GM23338 (cell line): Measurements from ENCODE around the gene HSD3B7. TPM values are rescaled to one million over a fixed set of nuclear protein-coding genes. Genes with fewer than 3 reads are reported as not detected.

Experiments
- ATAC-seq: fragments of 200-7000 bp; cut with Tn5 transposase; 3 replicates; pipeline ENCODE4 v1.9.1; 2020
- DNase-seq: peaks from one replicate; pipeline ENCODE4 v3.0.0-alpha.2; 2015; ENCODE audit warnings: low spot score
- H2AFZ ChIP-seq: fragments of 200-600 bp; sonication (generic); 2 replicates; pipeline ENCODE4 v1.8.0; 2016; ENCODE audit warnings: antibody characterized with exemption, mild to moderate bottlenecking, moderate library complexity
- H3F3A ChIP-seq: fragments of 200-600 bp; sonication (generic); replicated peaks from 2 replicates; pipeline ENCODE4 v1.8.0; 2017; ENCODE audit warnings: antibody characterized with exemption, mixed run types, low read depth
- H3K27ac ChIP-seq: fragments of 200-600 bp; sonication (generic); 2 replicates; pipeline ENCODE4 v1.6.1; 2016; ENCODE audit warnings: low read depth
- H3K27me3 ChIP-seq: fragments of 200-600 bp; sonication (generic); 2 replicates; pipeline ENCODE4 v1.8.0; 2016; ENCODE audit warnings: mild to moderate bottlenecking, mixed run types, moderate library complexity; ENCODE audit not compliant: insufficient read depth
- H3K36me3 ChIP-seq: fragments of 200-600 bp; sonication (generic); 2 replicates; pipeline ENCODE4 v1.8.0; 2016; ENCODE audit warnings: mild to moderate bottlenecking; ENCODE audit not compliant: insufficient read depth
- H3K4me1 ChIP-seq: fragments of 200-600 bp; sonication (generic); 2 replicates; pipeline ENCODE4 v1.8.0; 2016; ENCODE audit warnings: mild to moderate bottlenecking, moderate library complexity; ENCODE audit not compliant: insufficient read depth
- H3K4me2 ChIP-seq: fragments of 200-600 bp; sonication (generic); 2 replicates; pipeline ENCODE4 v1.7.1; 2017; ENCODE audit warnings: mixed run types
- H3K4me3 ChIP-seq: fragments of 200-600 bp; sonication (generic); 2 replicates; pipeline ENCODE4 v1.6.1; 2016; ENCODE audit warnings: mixed run types
- H3K79me2 ChIP-seq: fragments of 200-600 bp; sonication (generic); replicated peaks from 2 replicates; pipeline ENCODE4 v1.8.0; 2017; ENCODE audit warnings: mild to moderate bottlenecking; ENCODE audit not compliant: insufficient read depth
- H3K9me2 ChIP-seq: fragments of 200-600 bp; sonication (generic); 2 replicates; pipeline ENCODE4 v1.8.0; 2017; ENCODE audit not compliant: insufficient read depth
- H4K20me1 ChIP-seq: fragments of 200-600 bp; sonication (generic); replicated peaks from 2 replicates; pipeline ENCODE4 v1.8.0; 2017; ENCODE audit warnings: mild to moderate bottlenecking; ENCODE audit not compliant: insufficient read depth
- H3K27ac Mint-ChIP-seq: 2 replicates; pipeline ENCODE4 v1.8.0; 2020; ENCODE audit warnings: inconsistent platforms, mild to moderate bottlenecking, moderate library complexity, mixed read lengths
- H3K27me3 Mint-ChIP-seq: 3 replicates; pipeline ENCODE4 v1.8.0; 2022; ENCODE audit warnings: low read depth, mild to moderate bottlenecking, moderate library complexity, mixed read lengths, inconsistent platforms; ENCODE audit not compliant: insufficient read depth, poor library complexity
- H3K36me3 Mint-ChIP-seq: 3 replicates; pipeline ENCODE4 v1.8.0; 2021; ENCODE audit warnings: low read depth, mild to moderate bottlenecking, inconsistent platforms, moderate library complexity, mixed read lengths
- H3K4me1 Mint-ChIP-seq: 3 replicates; pipeline ENCODE4 v1.8.0; 2020; ENCODE audit warnings: mild to moderate bottlenecking, inconsistent platforms, mixed read lengths
- H3K4me3 Mint-ChIP-seq: 3 replicates; pipeline ENCODE4 v1.8.0; 2021; ENCODE audit warnings: moderate library complexity, mild to moderate bottlenecking, inconsistent platforms, mixed read lengths
- H3K9me3 Mint-ChIP-seq: 3 replicates; pipeline ENCODE4 v1.8.0; 2020; ENCODE audit warnings: moderate library complexity, mild to moderate bottlenecking, inconsistent platforms, mixed read lengths
- CREB1 ChIP-seq: fragments of 250-450 bp; sonication (Bioruptor Pico); IDR thresholded peaks from 2 replicates; pipeline ENCODE4 v1.5.0; 2020; ENCODE audit warnings: low read depth, mild to moderate bottlenecking, moderate library complexity
- JUNB ChIP-seq: IDR thresholded peaks from one replicate; pipeline ENCODE4 v1.6.1; 2016; ENCODE audit warnings: antibody characterized with exemption; ENCODE audit not compliant: unreplicated experiment
- NANOG ChIP-seq: IDR thresholded peaks from 2 replicates; pipeline ENCODE4 v1.6.1; 2016; ENCODE audit warnings: antibody characterized with exemption, borderline replicate concordance
- POLR2AphosphoS5 ChIP-seq: IDR thresholded peaks from 2 replicates; pipeline ENCODE4 v1.6.1; 2016; ENCODE audit warnings: antibody characterized with exemption, low read depth
- ZNF331 ChIP-seq: fragments of 250-450 bp; sonication (Bioruptor Pico); IDR thresholded peaks from 2 replicates; pipeline ENCODE4 v1.5.0; 2020; ENCODE audit warnings: low read depth, mild to moderate bottlenecking, moderate library complexity
- ZNF462 ChIP-seq: fragments of 250-450 bp; sonication (Bioruptor Pico); IDR thresholded peaks from 2 replicates; pipeline ENCODE4 v1.5.0; 2020; ENCODE audit warnings: mild to moderate bottlenecking, moderate library complexity
- polyA plus RNA-seq: library from polyadenylated mRNA; unstranded; fragments of >200 nt; fragmentation: Nextera tagmentation; extraction: Ambion mirVana; gene quantifications from 2 replicates; pipeline ENCODE4 v1.2.1, GENCODE V29; 2016
- total RNA-seq: library from RNA; depleted of rRNA; stranded (reverse); fragments of >200 nt; shearing (Covaris generic); gene quantifications from 2 replicates; pipeline ENCODE4 v1.2.3, GENCODE V29; 2014
- TF ChIP-seq, protein P1 (sequence below), 2 experiments: fragments of 200-600 bp in 1 of 2; sonication (generic) in 1 of 2; conservative IDR thresholded peaks; 2 replicates each; pipeline versions ENCODE4 v1.5.1 to v1.6.1; 2016 to 2017; ENCODE audit warnings: antibody characterized with exemption in 2 of 2, low read depth in 2 of 2, mild to moderate bottlenecking in 2 of 2, moderate library complexity in 1 of 2

HSD3B7 gene
- total and polyA plus RNA-seq, 2 experiments from 2014 or later, result 4.3 to 12.2 TPM

DNA sequence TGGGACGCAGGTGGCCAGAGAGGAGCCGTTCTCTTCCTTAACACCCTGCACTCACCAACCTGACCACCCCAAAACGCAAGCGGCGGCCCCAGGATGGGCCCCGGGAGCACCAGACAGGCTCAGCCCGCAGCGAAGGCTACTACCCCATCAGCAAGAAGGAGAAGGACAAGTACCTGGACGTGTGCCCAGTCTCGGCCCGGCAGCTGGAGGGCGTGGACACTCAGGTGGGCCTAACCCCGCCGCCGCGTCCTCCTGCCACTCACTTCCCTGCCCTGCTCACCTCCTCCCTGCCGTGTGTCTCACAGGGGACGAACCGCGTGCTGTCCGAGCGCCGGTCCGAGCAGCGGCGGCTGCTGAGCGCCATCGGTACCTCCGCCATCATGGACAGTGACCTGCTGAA lies 4.6 kb upstream of the HSD3B7 start:
- Histone ChIP-seq H3K27ac (no peak overlapping the region), H3F3A (peaks cover 10% of the 10 kb centered on the region), H3K4me1 (no peaks in the 10 kb centered on the region), H4K20me1 (peaks cover 16% of the 10 kb centered on the region), H3K4me3 (no peak overlapping the region), H3K27me3 (no peaks in the 10 kb centered on the region), H3K4me2 (no peak overlapping the region), H3K79me2 (no peaks in the 10 kb centered on the region), H3K36me3 (peaks cover 9% of the 10 kb centered on the region; the same call in 1 of the 2 replicates), H2AFZ (no peak overlapping the region), H3K9me2 (no peaks in the 10 kb centered on the region)
- no peak for ATAC-seq
- Mint-ChIP-seq H3K27me3 (peaks cover 16% of the 10 kb centered on the region), H3K36me3 (peaks cover 54% of the 10 kb centered on the region), H3K4me1 (peaks cover 2% of the 10 kb centered on the region; the same call in 2 of the 3 replicates), H3K4me3 (no peak overlapping the region), H3K27ac (no peak overlapping the region), H3K9me3 (peaks cover 2% of the 10 kb centered on the region; the same call in 1 of the 3 replicates)
- no peak for DNase-seq
- no peak for TF ChIP-seq ZNF462 (CRISPR knock-in tag)

DNA sequence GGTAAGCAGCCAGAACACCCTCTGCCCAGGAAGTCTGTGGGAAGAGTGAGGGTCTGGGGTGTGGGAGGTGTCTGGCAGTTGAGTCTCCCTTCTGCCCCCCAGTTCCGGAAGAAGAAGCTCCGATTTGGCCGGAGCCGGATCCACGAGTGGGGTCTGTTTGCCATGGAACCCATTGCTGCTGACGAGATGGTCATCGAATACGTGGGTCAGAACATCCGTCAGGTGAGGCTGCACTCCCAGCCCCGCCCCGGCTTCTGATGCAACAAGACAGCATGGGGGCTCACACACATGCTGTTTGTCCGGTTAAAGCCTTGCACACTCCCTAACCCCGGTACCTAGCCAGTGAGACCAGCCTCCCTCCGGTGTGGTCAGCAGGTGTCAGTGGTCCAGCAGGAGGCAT lies 4.0 kb upstream of the HSD3B7 start:
- H3K4me1 Mint-ChIP-seq, result peaks cover 2% of the 10 kb centered on the region; the same call in 2 of the 3 replicates
- no peak for TF ChIP-seq CREB1 (CRISPR knock-in tag)
- TF ChIP-seq JUNB, result no peak
- TF ChIP-seq, protein P1, sequence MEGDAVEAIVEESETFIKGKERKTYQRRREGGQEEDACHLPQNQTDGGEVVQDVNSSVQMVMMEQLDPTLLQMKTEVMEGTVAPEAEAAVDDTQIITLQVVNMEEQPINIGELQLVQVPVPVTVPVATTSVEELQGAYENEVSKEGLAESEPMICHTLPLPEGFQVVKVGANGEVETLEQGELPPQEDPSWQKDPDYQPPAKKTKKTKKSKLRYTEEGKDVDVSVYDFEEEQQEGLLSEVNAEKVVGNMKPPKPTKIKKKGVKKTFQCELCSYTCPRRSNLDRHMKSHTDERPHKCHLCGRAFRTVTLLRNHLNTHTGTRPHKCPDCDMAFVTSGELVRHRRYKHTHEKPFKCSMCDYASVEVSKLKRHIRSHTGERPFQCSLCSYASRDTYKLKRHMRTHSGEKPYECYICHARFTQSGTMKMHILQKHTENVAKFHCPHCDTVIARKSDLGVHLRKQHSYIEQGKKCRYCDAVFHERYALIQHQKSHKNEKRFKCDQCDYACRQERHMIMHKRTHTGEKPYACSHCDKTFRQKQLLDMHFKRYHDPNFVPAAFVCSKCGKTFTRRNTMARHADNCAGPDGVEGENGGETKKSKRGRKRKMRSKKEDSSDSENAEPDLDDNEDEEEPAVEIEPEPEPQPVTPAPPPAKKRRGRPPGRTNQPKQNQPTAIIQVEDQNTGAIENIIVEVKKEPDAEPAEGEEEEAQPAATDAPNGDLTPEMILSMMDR (conservative IDR thresholded peaks at IDR 0.05; ENCODE audit: low read depth in 2 of 2), result no peak
- TF ChIP-seq NANOG, result no peak
- no peak for TF ChIP-seq POLR2AphosphoS5
- TF ChIP-seq ZNF331 (CRISPR knock-in tag), result no peak
- H4K20me1 ChIP-seq, result peaks cover 16% of the 10 kb centered on the region

More for the DNA sequence above, 4.0 kb upstream of the HSD3B7 start:
- peaks cover 16% of the 10 kb centered on the region for H3K27me3 Mint-ChIP-seq
- peaks cover 7% of the 10 kb centered on the region for H3F3A ChIP-seq
- H2AFZ ChIP-seq, result no peak overlapping the region
- peaks cover 2% of the 10 kb centered on the region; the same call in 1 of the 3 replicates for H3K9me3 Mint-ChIP-seq
- no peak overlapping the region for H3K27ac ChIP-seq
- no peak overlapping the region for H3K4me2 ChIP-seq
- peaks cover 5% of the 10 kb centered on the region; the same call in 1 of the 2 replicates for H3K36me3 ChIP-seq
- H3K9me2 ChIP-seq, result no peaks in the 10 kb centered on the region
- no peaks in the 10 kb centered on the region for H3K79me2 ChIP-seq
- ATAC-seq (no peak), DNase-seq (no peak)
- no peak overlapping the region for H3K4me3 Mint-ChIP-seq
- no peak overlapping the region for H3K4me3 ChIP-seq
- H3K36me3 Mint-ChIP-seq, result peaks cover 48% of the 10 kb centered on the region
- H3K27me3 ChIP-seq, result no peaks in the 10 kb centered on the region
- H3K4me1 ChIP-seq, result no peaks in the 10 kb centered on the region
- no peak overlapping the region for H3K27ac Mint-ChIP-seq
